Hepatocyte (in vitro differentiated cells): ENCODE measurements around the gene DSTN.

Source experiments
- EZH2 ChIP-seq: fragments of 200-600 bp; sonication (generic); IDR thresholded peaks from 2 replicates; pipeline ENCODE4 v1.6.1; 2016; ENCODE audit warnings: antibody characterized with exemption, mild to moderate bottlenecking, borderline replicate concordance
- EZH2phosphoT487 ChIP-seq: fragments of 200-600 bp; sonication (generic); IDR thresholded peaks from one replicate; pipeline ENCODE4 v1.6.1; 2018; ENCODE audit warnings: antibody characterized with exemption, mild to moderate bottlenecking, low read depth, moderate library complexity; ENCODE audit not compliant: unreplicated experiment, severe bottlenecking
- TF ChIP-seq, protein P1 (sequence below): fragments of 200-600 bp; sonication (generic); IDR thresholded peaks from 2 replicates; pipeline ENCODE4 v1.5.1; 2016; ENCODE audit warnings: antibody characterized with exemption, mild to moderate bottlenecking; ENCODE audit not compliant: poor library complexity

DNA sequence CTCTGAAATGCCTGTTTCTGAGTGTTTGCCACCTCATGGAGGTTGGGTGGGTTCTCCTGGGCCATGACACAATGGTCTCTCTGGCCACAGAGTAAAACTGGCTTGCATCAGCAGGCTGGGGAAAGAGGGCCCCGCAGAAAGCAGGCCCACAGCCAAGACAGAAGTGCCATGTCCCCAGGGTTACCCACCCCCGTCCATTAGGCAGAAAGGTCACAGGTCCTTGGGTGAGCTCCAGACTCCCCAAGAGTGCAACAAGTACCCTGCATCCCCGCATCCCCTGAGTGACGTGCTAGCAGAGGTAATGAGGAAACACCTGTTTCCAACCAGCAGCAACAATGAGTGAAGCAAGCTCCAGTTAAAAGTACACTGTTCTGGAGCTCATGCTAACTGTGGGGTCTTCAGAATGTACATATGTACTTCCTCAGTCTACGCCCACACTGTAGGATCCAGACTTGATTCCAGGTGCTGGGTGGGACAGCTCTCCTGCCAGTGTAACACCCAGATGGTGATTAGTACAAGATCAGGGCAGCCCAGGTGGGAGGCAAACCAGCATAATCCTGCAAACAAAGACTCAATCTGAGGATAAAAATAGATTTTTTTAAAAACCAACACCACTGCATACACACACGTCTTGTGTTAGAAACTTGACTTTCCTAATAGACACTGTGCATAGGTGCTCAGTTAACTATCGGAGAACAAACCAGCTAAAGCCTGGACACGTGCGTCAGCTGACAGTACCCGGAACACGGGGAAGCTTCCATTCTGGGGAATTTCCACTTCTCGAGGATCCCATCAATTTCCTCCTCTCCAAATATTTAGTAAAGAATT is 80.6 kb downstream of the DSTN start:
- TF ChIP-seq, protein P1, sequence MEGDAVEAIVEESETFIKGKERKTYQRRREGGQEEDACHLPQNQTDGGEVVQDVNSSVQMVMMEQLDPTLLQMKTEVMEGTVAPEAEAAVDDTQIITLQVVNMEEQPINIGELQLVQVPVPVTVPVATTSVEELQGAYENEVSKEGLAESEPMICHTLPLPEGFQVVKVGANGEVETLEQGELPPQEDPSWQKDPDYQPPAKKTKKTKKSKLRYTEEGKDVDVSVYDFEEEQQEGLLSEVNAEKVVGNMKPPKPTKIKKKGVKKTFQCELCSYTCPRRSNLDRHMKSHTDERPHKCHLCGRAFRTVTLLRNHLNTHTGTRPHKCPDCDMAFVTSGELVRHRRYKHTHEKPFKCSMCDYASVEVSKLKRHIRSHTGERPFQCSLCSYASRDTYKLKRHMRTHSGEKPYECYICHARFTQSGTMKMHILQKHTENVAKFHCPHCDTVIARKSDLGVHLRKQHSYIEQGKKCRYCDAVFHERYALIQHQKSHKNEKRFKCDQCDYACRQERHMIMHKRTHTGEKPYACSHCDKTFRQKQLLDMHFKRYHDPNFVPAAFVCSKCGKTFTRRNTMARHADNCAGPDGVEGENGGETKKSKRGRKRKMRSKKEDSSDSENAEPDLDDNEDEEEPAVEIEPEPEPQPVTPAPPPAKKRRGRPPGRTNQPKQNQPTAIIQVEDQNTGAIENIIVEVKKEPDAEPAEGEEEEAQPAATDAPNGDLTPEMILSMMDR = no peak
- TF ChIP-seq EZH2 (no peak), EZH2phosphoT487 (no peak)
